Measurements from ENCODE around the gene DUSP5. TPM values are rescaled to one million over a fixed set of nuclear protein-coding genes. Genes with fewer than 3 reads are reported as not detected.

The DUSP5 gene
- polyA plus RNA-seq, 2 donors = 33.8 to 107 TPM

GRCh38 chr10:110512461-110513187, 14.9 kb downstream of the DUSP5 start:
- WGBS, 2 donors = 46 to 60% methylated on average over 5 of the region's 5 CpGs
- Histone ChIP-seq H3K36me3 (ENCODE audit: control insufficient read depth in 2 of 2, insufficient read depth in 2 of 2, low read length in 1 of 2) (peaks cover 0 to 13% of the 10 kb centered on the region in 2 donors), H3K27ac (ENCODE audit: low read depth in 2 of 2, low read length in 1 of 2) (no peak overlapping the region), H3K4me1 (ENCODE audit: control insufficient read depth in 2 of 2, insufficient read depth in 2 of 2, low read length in 1 of 2) (no peaks in the 10 kb centered on the region), H3K4me3 (ENCODE audit: low read depth in 1 of 2, low read length in 2 of 2) (no peak overlapping the region), H3K27me3 (ENCODE audit: control insufficient read depth in 1 of 2, insufficient read depth in 2 of 2, low read length in 2 of 2) (no peaks in the 10 kb centered on the region), H3K9me3 (ENCODE audit: control insufficient read depth in 2 of 2, insufficient read depth in 1 of 2, low read depth in 1 of 2, low read length in 1 of 2) (no peaks in the 10 kb centered on the region)

DNA sequence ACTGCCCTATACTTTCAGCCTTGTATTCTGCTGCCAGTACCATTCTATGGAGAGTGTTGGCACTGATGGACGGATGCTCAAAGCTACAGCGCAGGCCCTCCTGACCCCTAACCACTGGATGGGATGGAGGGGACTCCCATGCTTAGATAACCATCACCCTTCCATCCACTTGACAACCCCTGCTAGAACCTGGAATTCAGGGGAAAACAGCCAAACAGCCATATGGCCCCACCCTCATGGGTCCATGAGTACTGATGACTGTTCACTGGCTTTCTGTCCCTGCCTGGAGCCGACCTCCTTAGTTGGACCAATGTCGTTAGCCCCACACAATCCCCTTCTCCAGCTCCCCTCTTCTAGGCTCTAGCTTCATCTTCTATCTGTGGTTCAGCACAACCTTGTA, 16.2 kb downstream of the DUSP5 start:
- no peaks in the 10 kb centered on the region for H3K9me3 ChIP-seq (ENCODE audit: control insufficient read depth in 2 of 2, insufficient read depth in 1 of 2, low read depth in 1 of 2, low read length in 1 of 2)
- no peak overlapping the region for H3K27ac ChIP-seq (ENCODE audit: low read depth in 2 of 2, low read length in 1 of 2)
- 98 to 99% methylated on average over 4 of the region's 4 CpGs for WGBS, 2 donors
- H3K4me1 ChIP-seq (ENCODE audit: control insufficient read depth in 2 of 2, insufficient read depth in 2 of 2, low read length in 1 of 2) = no peaks in the 10 kb centered on the region
- H3K27me3 ChIP-seq (ENCODE audit: control insufficient read depth in 1 of 2, insufficient read depth in 2 of 2, low read length in 2 of 2) = no peaks in the 10 kb centered on the region
- H3K36me3 ChIP-seq (ENCODE audit: control insufficient read depth in 2 of 2, insufficient read depth in 2 of 2, low read length in 1 of 2) = peaks cover 0 to 13% of the 10 kb centered on the region in 2 donors
- no peak overlapping the region for H3K4me3 ChIP-seq (ENCODE audit: low read depth in 1 of 2, low read length in 2 of 2)

DNA sequence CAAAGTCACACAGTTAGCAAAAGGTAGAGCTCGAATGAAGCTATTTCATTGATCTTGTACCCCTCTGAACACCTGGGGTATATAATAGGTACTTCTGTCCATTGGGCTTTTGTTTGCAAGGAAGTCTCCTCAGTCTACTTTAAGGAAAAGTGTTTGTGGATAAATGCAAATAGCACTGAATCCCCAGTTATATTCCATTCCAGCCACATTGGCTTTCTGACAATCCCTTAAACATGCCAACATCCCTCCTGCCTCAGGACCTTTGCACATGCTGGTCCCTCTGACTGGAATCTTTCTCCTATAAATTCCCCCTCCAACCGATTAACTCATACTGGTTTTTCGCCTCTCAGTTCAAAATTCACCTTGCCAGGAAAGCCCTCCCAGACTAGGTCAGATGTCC, 17.1 kb downstream of the DUSP5 start:
- no peaks in the 10 kb centered on the region for H3K27me3 ChIP-seq (ENCODE audit: control insufficient read depth in 1 of 2, insufficient read depth in 2 of 2, low read length in 2 of 2)
- H3K4me1 ChIP-seq (ENCODE audit: control insufficient read depth in 2 of 2, insufficient read depth in 2 of 2, low read length in 1 of 2) = no peaks in the 10 kb centered on the region
- WGBS, 2 donors = 88 to 94% methylated on average over 3 of the region's 3 CpGs

GRCh38 chr10:110516815-110517492, 19.2 kb downstream of the DUSP5 start:
- Histone ChIP-seq H3K27ac (ENCODE audit: low read depth in 2 of 2, low read length in 1 of 2) (no peak overlapping the region), H3K27me3 (ENCODE audit: control insufficient read depth in 1 of 2, insufficient read depth in 2 of 2, low read length in 2 of 2) (no peaks in the 10 kb centered on the region), H3K4me1 (ENCODE audit: control insufficient read depth in 2 of 2, insufficient read depth in 2 of 2, low read length in 1 of 2) (no peaks in the 10 kb centered on the region), H3K9me3 (ENCODE audit: control insufficient read depth in 2 of 2, insufficient read depth in 1 of 2, low read depth in 1 of 2, low read length in 1 of 2) (no peaks in the 10 kb centered on the region), H3K4me3 (ENCODE audit: low read depth in 1 of 2, low read length in 2 of 2) (no peak overlapping the region), H3K36me3 (ENCODE audit: control insufficient read depth in 2 of 2, insufficient read depth in 2 of 2, low read length in 1 of 2) (peaks cover 0 to 2% of the 10 kb centered on the region in 2 donors)
- WGBS, 2 donors = 77 to 87% methylated on average over 3 of the region's 3 CpGs

More for the DNA sequence above, 17.1 kb downstream of the DUSP5 start:
- H3K9me3 ChIP-seq (ENCODE audit: control insufficient read depth in 2 of 2, insufficient read depth in 1 of 2, low read depth in 1 of 2, low read length in 1 of 2) = no peaks in the 10 kb centered on the region
- peaks cover 0 to 13% of the 10 kb centered on the region in 2 donors for H3K36me3 ChIP-seq (ENCODE audit: control insufficient read depth in 2 of 2, insufficient read depth in 2 of 2, low read length in 1 of 2)
- H3K27ac ChIP-seq (ENCODE audit: low read depth in 2 of 2, low read length in 1 of 2) = no peak overlapping the region
- H3K4me3 ChIP-seq (ENCODE audit: low read depth in 1 of 2, low read length in 2 of 2) = no peak overlapping the region

- 80 to 93% methylated on average over 4 of the region's 4 CpGs for WGBS, 2 donors
- Histone ChIP-seq H3K9me3 (ENCODE audit: control insufficient read depth in 2 of 2, insufficient read depth in 1 of 2, low read depth in 1 of 2, low read length in 1 of 2) (no peaks in the 10 kb centered on the region), H3K4me3 (ENCODE audit: low read depth in 1 of 2, low read length in 2 of 2) (no peak overlapping the region), H3K4me1 (ENCODE audit: control insufficient read depth in 2 of 2, insufficient read depth in 2 of 2, low read length in 1 of 2) (no peaks in the 10 kb centered on the region), H3K36me3 (ENCODE audit: control insufficient read depth in 2 of 2, insufficient read depth in 2 of 2, low read length in 1 of 2) (no peaks in the 10 kb centered on the region), H3K27ac (ENCODE audit: low read depth in 2 of 2, low read length in 1 of 2) (no peak overlapping the region), H3K27me3 (ENCODE audit: control insufficient read depth in 1 of 2, insufficient read depth in 2 of 2, low read length in 2 of 2) (no peaks in the 10 kb centered on the region)
These were observed 24.8 kb downstream of the DUSP5 start for GRCh38 chr10:110522365-110522988.

- no peaks in the 10 kb centered on the region for H3K27me3 ChIP-seq (ENCODE audit: control insufficient read depth in 1 of 2, insufficient read depth in 2 of 2, low read length in 2 of 2)
- 88 to 92% methylated on average over 3 of the region's 3 CpGs for WGBS, 2 donors
- H3K4me3 ChIP-seq (ENCODE audit: low read depth in 1 of 2, low read length in 2 of 2) = no peak overlapping the region
These were observed 26.0 kb downstream of the DUSP5 start for GRCh38 chr10:110523736-110524135.

DNA sequence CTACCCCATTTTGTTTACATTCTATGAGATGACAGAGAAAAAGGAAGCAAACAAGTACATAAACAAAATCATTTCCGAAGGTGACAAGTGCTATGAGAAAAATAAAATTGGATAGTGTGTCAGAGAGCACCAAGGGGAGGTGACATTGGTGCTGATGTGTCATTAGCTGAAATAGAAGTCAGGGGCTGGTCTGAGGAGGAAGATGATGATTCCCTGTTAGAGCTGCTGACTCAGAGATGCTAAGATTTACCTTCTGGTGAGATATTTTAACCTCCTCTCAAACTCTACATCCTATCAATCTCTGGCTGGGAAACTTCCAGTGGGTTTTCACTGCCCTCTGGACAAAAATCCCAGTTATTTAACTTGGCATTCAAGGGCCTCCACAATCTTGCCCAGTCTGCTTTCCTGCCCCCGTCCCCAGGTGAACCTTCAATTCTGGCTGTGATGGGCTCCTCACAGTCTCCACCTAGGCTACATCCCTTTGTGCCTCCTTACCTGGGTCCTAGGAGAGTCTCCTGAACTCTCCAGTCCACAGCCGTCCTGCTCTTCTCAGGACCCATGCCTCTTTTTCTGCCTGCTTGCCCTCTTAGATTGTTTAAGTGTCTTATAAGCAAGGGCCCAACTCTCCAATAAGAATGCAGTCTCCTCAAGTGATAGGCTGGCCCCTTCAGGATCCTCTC, 26.6 kb downstream of the DUSP5 start:
- no peaks in the 10 kb centered on the region for H3K27me3 ChIP-seq (ENCODE audit: control insufficient read depth in 1 of 2, insufficient read depth in 2 of 2, low read length in 2 of 2)
- WGBS, 2 donors = 90 to 92% methylated on average over 3 of the region's 3 CpGs
- H3K36me3 ChIP-seq (ENCODE audit: control insufficient read depth in 2 of 2, insufficient read depth in 2 of 2, low read length in 1 of 2) = no peaks in the 10 kb centered on the region
- no peaks in the 10 kb centered on the region for H3K4me1 ChIP-seq (ENCODE audit: control insufficient read depth in 2 of 2, insufficient read depth in 2 of 2, low read length in 1 of 2)
- no peak overlapping the region for H3K4me3 ChIP-seq (ENCODE audit: low read depth in 1 of 2, low read length in 2 of 2)
- no peaks in the 10 kb centered on the region for H3K9me3 ChIP-seq (ENCODE audit: control insufficient read depth in 2 of 2, insufficient read depth in 1 of 2, low read depth in 1 of 2, low read length in 1 of 2)
- no peak overlapping the region for H3K27ac ChIP-seq (ENCODE audit: low read depth in 2 of 2, low read length in 1 of 2)

More at GRCh38 chr10:110523736-110524135, 26.0 kb downstream of the DUSP5 start:
- Histone ChIP-seq H3K27ac (ENCODE audit: low read depth in 2 of 2, low read length in 1 of 2) (no peak overlapping the region), H3K9me3 (ENCODE audit: control insufficient read depth in 2 of 2, insufficient read depth in 1 of 2, low read depth in 1 of 2, low read length in 1 of 2) (no peaks in the 10 kb centered on the region), H3K36me3 (ENCODE audit: control insufficient read depth in 2 of 2, insufficient read depth in 2 of 2, low read length in 1 of 2) (no peaks in the 10 kb centered on the region), H3K4me1 (ENCODE audit: control insufficient read depth in 2 of 2, insufficient read depth in 2 of 2, low read length in 1 of 2) (no peaks in the 10 kb centered on the region)

DNA sequence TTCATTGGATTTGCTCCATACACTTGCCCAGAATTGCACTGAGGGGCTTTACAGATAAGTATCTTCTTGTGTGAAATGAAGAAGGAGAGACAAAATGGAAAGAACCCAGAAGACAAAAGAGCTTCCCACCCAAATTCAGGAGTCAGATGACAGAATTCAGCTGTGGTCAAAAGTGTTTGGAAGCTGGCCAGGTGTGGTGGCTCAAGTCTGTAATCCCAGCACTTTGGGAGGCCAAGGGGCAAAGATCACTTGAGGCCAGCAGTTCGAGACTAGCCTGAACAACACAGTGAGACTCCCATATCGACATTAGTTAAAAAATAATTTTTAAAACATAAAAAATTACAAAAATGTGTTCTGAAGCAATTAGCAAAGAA, 27.1 kb downstream of the DUSP5 start:
- 76 to 84% methylated on average over 2 of the region's 2 CpGs for WGBS, 2 donors
- no peak overlapping the region for H3K4me3 ChIP-seq (ENCODE audit: low read depth in 1 of 2, low read length in 2 of 2)
- no peak overlapping the region for H3K27ac ChIP-seq (ENCODE audit: low read depth in 2 of 2, low read length in 1 of 2)
- no peaks in the 10 kb centered on the region for H3K9me3 ChIP-seq (ENCODE audit: control insufficient read depth in 2 of 2, insufficient read depth in 1 of 2, low read depth in 1 of 2, low read length in 1 of 2)
- H3K27me3 ChIP-seq (ENCODE audit: control insufficient read depth in 1 of 2, insufficient read depth in 2 of 2, low read length in 2 of 2) = no peaks in the 10 kb centered on the region
- no peaks in the 10 kb centered on the region for H3K4me1 ChIP-seq (ENCODE audit: control insufficient read depth in 2 of 2, insufficient read depth in 2 of 2, low read length in 1 of 2)
- H3K36me3 ChIP-seq (ENCODE audit: control insufficient read depth in 2 of 2, insufficient read depth in 2 of 2, low read length in 1 of 2) = no peaks in the 10 kb centered on the region

GRCh38 chr10:110525349-110526260, 27.9 kb downstream of the DUSP5 start:
- Histone ChIP-seq H3K4me3 (ENCODE audit: low read depth in 1 of 2, low read length in 2 of 2) (no peak overlapping the region), H3K36me3 (ENCODE audit: control insufficient read depth in 2 of 2, insufficient read depth in 2 of 2, low read length in 1 of 2) (no peaks in the 10 kb centered on the region), H3K4me1 (ENCODE audit: control insufficient read depth in 2 of 2, insufficient read depth in 2 of 2, low read length in 1 of 2) (peaks cover 3 to 4% of the 10 kb centered on the region in 2 donors), H3K27ac (ENCODE audit: low read depth in 2 of 2, low read length in 1 of 2) (no peak overlapping the region), H3K27me3 (ENCODE audit: control insufficient read depth in 1 of 2, insufficient read depth in 2 of 2, low read length in 2 of 2) (no peaks in the 10 kb centered on the region), H3K9me3 (ENCODE audit: control insufficient read depth in 2 of 2, insufficient read depth in 1 of 2, low read depth in 1 of 2, low read length in 1 of 2) (no peaks in the 10 kb centered on the region)
- 59 to 64% methylated on average over 9 of the region's 9 CpGs for WGBS, 2 donors
